Measurements from ENCODE around the gene RASA3.
"Not testable (repeated sequence)": the region's sequence is repeated elsewhere in the genome, so short reads cannot be mapped to it uniquely, and the experiment has no call there.

Gene RASA3

DNA sequence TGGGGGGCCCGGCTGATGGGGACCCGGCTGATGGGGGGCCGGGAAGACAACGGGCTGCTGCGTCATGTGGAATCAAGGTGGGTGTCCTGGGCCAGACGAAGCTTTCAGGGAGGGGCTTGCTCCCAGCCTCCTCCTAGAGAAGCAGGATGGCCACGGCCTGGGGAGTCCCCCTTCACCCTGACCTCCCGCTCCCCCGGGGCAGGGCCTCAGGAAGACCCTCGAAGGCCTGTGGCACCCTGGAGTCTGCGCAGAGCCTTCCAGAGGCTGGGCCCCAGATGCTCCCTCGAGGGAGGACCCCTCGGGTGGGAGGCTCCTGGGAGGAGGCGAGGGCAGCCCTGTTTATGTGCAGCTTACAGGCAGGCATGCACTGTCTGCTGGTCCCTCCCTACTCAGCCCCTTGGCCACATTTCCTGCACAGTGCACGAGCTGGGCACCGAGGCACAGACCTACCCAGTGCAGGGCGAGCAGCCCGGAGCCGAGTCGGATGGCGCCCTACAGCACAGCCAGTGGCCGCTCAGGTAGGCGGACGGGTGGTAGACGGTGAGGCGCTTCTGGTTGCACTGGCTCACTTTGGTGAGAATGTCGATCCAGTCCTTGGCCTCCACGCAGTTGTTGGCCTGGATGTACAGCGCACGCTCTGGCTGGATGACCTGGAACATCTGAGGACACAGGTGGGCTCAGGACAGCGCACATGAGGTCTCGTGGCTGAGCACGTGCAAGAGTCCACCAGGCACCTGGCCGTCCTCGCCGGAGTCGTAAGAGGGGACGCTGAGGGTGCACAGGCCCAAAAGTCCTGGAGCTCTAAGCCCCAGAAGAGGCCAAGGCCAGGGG lies 136.1 kb downstream of the RASA3 start:
- no peak for DNase-seq

DNA sequence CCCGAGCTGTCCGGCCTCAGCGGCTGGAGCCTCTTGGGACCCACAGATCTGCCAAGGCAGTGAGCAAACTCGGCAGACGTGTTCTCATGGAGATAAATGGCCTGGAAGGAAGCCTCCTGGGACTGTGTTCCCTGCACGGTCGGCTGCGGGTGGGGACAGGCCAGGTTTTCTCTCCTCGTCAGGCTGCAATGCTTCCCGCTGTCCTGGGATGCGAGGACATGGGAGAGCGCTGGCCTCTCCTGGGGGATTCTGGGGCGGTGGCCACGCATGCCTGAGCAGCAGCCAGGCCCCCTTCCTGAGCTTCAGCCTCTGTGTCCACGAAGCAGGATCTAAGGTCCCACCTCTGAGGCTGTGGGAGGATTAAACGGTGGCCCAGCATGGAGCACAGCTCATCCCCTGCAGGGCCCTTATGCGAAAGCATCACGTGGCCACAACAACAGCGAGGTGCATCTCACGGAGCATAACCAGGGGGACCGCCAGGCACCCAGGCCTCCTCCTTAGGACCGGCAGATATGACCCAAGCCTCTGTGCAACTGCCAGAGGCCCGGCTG lies 137.3 kb downstream of the RASA3 start:
- no peak for DNase-seq

- DNase-seq = no peak
Measured at GRCh38 chr13:113992276-113993005, 140.0 kb downstream of the RASA3 start.

DNA sequence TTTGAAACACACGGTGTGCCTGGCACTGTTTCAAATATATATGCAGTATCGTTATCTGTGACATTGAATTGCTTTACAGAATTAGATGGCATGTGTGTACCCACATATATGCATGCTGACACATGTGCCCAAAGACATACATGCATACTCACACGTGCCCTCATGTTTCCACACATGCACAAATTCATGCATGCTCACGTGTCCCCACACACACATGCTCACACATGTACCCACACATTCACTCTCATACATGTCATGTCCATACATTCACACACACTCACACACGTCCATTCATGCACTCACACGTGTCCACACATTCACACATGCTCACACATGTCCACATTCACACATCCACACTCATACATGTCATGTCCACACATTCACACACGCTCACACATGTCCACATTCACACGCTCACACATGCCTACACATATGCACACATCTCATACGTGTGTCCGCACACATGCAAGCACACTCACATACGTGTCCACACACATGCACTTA lies 140.7 kb downstream of the RASA3 start:
- DNase-seq = no peak

- DNase-seq = no peak
Measured at GRCh38 chr13:113991191-113991669, 141.2 kb downstream of the RASA3 start.

- no peak for DNase-seq
Measured at GRCh38 chr13:113990321-113990837, 142.0 kb downstream of the RASA3 start.

DNA sequence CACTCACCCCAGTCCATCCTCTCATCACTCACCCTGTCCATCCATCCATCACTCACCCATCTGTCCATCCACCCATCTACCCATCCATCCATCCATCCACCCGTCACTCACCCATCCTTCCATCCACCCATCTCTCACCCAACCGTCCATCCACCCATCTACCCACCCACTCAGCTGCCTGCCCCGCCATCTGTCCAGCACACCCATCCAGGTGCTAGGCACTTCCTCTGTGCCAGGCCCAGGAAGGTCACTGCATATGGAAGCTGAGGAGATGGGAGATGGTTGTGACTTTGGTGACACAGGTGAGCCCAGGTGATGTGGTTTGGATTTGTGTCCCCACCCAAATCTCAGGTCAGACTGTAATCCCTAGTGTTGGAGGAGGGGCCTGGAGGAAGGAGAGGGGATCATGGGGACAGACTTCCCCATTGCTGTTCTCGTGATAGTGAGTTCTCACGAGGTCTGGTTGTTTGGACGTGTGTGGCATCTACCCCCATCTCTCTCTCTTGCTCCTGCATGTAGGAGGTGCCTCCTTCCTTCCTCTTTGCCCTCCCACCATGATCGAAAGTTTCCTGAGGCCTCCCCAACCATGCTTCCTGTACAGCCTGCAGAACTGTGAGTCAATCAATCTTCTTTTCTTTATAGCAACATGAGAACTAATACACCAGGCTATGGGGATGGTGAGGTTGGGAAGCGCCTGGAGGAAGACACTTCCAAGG lies 142.7 kb downstream of the RASA3 start:
- DNase-seq = no peak

GRCh38 chr13:113988859-113989258 lies 143.6 kb downstream of the RASA3 start:
- DNase-seq = not testable (repeated sequence)

GRCh38 chr13:113982296-113982661 lies 150.1 kb downstream of the RASA3 start:
- DNase-seq = no peak

GRCh38 chr13:113981611-113982295 lies 150.7 kb downstream of the RASA3 start:
- DNase-seq = no peak

DNA sequence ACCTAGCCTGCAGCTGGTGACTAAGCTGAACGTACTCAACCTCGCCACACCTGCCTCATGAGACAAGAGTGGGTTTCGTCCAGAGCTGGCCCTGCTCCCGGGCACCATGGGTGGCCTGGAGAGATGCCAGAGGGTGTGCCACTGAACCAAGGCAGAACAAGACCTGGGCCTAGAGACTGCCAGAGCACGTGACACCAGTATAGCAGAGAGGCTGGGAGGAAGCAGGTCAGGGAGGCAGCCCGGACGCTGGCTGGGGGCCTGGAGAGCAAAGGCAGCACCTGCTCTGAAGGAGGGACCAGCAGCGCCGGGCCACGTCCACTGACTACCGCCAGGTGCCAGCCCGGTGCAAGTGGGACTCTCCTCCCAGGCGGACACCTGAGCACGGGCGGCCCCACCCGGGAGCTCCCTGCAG lies 151.2 kb downstream of the RASA3 start:
- peak; percentile 69 for DNase-seq

GRCh38 chr13:113980489-113981064 lies 151.8 kb downstream of the RASA3 start:
- no peak for DNase-seq

- DNase-seq = no peak
Measured at GRCh38 chr13:113979791-113980471, 152.5 kb downstream of the RASA3 start.

DNA sequence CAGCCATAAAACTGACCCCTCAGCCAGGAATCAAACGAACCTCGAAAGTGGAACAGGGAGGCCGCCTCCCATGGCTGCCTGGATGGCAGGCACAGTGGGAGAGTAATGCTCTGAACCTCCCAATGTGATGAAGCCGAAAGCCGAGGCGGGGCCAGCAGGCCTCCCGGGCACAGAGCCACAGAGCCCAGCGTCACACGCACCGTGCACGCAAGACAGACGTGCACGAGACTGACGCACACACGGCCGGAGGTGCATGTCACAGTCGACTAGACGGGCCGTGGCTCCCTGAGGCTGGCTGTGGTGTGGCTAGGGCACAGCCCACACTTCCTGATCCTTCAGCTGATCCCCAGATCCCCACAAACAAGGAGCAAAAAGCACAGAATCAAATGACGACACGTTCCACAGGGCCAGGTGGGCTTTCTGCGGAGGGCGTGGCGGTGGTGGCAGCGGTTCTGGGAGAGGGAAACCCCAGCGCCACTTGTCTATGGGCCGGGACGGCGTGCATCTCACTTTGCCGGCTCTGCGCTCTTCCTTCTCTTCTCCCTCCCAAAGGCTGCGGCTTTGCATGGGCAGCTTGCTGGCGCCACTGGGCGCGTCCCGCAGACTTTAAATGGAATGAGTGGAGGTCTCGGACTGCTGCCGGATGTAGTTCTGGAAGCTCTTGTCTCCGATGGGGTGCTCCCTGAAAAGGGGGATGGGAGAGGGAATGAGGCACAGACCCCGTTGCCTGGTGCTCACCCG lies 153.5 kb downstream of the RASA3 start:
- no peak for DNase-seq

DNA sequence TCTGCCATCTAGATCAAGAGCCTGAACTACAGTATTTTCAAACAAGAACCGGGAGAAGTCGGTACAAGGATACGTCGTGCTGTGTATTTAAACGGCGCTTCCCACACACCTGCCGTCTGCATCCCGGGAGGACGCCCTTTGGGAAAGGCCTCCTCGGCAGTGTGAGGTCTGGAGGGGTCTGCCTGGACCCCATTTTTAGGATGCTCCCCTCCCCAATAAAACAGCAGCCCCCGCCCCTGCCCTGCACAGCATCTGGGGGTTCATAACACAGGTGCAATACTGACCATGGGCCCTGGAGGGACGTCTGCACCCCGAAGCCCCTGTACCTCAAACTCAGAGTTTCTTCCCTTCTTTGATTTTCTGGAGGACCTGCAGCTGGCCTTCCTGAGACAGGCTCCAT lies 154.4 kb downstream of the RASA3 start:
- no peak for DNase-seq

GRCh38 chr13:113976711-113977684 lies 155.4 kb downstream of the RASA3 start:
- DNase-seq = no peak

DNA sequence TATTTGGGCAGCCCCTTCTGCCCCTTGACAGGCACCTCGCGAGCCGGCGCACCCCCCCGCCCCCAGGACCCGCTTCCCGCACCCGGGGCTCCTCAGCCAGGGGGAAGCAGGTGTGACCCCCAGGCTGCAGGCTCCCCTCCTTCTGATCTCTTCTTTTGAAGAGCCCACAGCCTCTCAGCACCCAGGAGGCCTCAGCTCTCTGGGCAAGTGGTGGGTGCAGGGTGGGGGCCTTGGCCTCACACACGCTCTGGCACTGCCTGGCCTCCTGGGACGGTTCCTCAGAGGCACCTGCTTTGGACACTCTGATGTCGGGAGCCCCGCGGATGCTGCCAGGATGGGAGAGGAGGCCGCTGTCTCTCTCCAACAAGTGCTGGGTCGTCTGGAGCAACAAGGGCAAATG lies 157.0 kb downstream of the RASA3 start:
- no peak for DNase-seq

GRCh38 chr13:113974304-113975281 lies 157.8 kb downstream of the RASA3 start:
- DNase-seq = no peak

All from DMS 273 treated with DMSO at 0.1 percent for 48 hours (cell line).